K562 (cell line): Measurements from ENCODE around the gene ROBO1. TPM values are rescaled to one million over a fixed set of nuclear protein-coding genes. Genes with fewer than 3 reads are reported as not detected.

Source experiments
- ATAC-seq: fragments of 200-7000 bp; cut with Tn5 transposase; 3 replicates; pipeline ENCODE4 v1.9.1; 2020; ENCODE audit warnings: moderate library complexity
- BruUV-seq: library from RNA; stranded (reverse); fragments of 400-500 nt; replicated peaks from 2 replicates; lab custom pipeline; 2021; lab: Mats Ljungman, UMichigan
- CTCF ChIA-PET: fragments of 300-600 bp; formaldehyde crosslinking; extraction: SDS; loops from one replicate; lab custom pipeline; 2021; ENCODE audit warnings: low intra/inter-chr PET ratio; lab: Yijun Ruan, JAX
- POLR2A ChIA-PET: fragments of 300-600, 350-650 bp; sonication (Branson Sonifier 250); formaldehyde crosslinking; extraction: SDS; loops from one replicate; lab custom pipeline; 2021; ENCODE audit warnings: antibody characterized with exemption, inconsistent platforms; lab: Yijun Ruan, JAX
- DNase-seq, 4 experiments: peaks; one replicate each; pipeline versions ENCODE4 v3.0.0 to v3.0.0-alpha.2; 2011 to 2018; ENCODE audit warnings: low spot score in 3 of 4, mixed read lengths in 3 of 4; ENCODE audit errors: extremely low read depth in 1 of 4
- FAIRE-seq: peaks from 2 replicates; lab custom pipeline; 2011; peaks lifted over from hg19 to GRCh38; lab: Jason Lieb, UNC
- H2AFZ ChIP-seq: 2 replicates; pipeline ENCODE4 v1.6.0; 2011; ENCODE audit warnings: low read depth, low read length, control low read depth, inconsistent platforms
- H3K27ac ChIP-seq: fragments of 200-600 bp; 3 replicates; pipeline ENCODE4 v1.8.0; 2011; ENCODE audit warnings: low read depth, mild to moderate bottlenecking, control low read depth, inconsistent platforms, low read length, moderate library complexity, mixed read lengths; ENCODE audit errors: extremely low read depth
- H3K27me3 ChIP-seq, 2 experiments: fragments of 300-600 bp in 1 of 2; 2 replicates in 1 of 2; 3 replicates in 1 of 2; pipeline versions ENCODE4 v1.6.0 to v1.8.0; 2011; ENCODE audit warnings: inconsistent platforms in 2 of 2, low read length in 2 of 2, mild to moderate bottlenecking in 1 of 2, mixed read lengths in 1 of 2, moderate library complexity in 1 of 2; ENCODE audit not compliant: control insufficient read depth in 2 of 2, insufficient read depth in 2 of 2
- H3K36me3 ChIP-seq: fragments of 300-600 bp; 3 replicates; pipeline ENCODE4 v1.8.0; 2011; ENCODE audit warnings: mild to moderate bottlenecking, low read length, inconsistent platforms; ENCODE audit not compliant: control insufficient read depth, insufficient read depth
- H3K4me1 ChIP-seq, 2 experiments: fragments of 200-600 bp in 1 of 2; replicated peaks in 1 of 2; 2 replicates in 1 of 2; 3 replicates in 1 of 2; pipeline versions ENCODE4 v1.5.1 to v1.8.0; 2011; ENCODE audit warnings: inconsistent platforms in 2 of 2, low read length in 2 of 2, mild to moderate bottlenecking in 1 of 2, mixed read lengths in 1 of 2, moderate library complexity in 1 of 2; ENCODE audit not compliant: control insufficient read depth in 2 of 2, insufficient read depth in 2 of 2
- H3K4me2 ChIP-seq: 2 replicates; pipeline ENCODE4 v1.6.1; 2011; ENCODE audit warnings: low read length, control low read depth, inconsistent platforms, mixed read lengths; ENCODE audit not compliant: insufficient read depth
- H3K4me3 ChIP-seq: fragments of 200-600 bp; sonication (generic), shearing (Covaris generic); 2 replicates; pipeline ENCODE4 v1.5.1; 2016; ENCODE audit warnings: control low read depth, inconsistent platforms
- H3K79me2 ChIP-seq: fragments of 200-600 bp; 3 replicates; pipeline ENCODE4 v1.8.0; 2011; ENCODE audit warnings: low read length, inconsistent platforms; ENCODE audit not compliant: control insufficient read depth, insufficient read depth
- H3K9ac ChIP-seq, 2 experiments: 2 replicates each; pipeline versions ENCODE4 v1.6.0 to v1.6.1; 2011; ENCODE audit warnings: low read depth in 2 of 2, low read length in 2 of 2, control low read depth in 1 of 2, inconsistent platforms in 1 of 2, mild to moderate bottlenecking in 1 of 2, mixed read lengths in 1 of 2; ENCODE audit not compliant: insufficient read depth in 1 of 2
- H3K9me1 ChIP-seq: one replicate; pipeline ENCODE4 v1.6.0; 2011; ENCODE audit warnings: inconsistent platforms, mild to moderate bottlenecking, low read length, moderate library complexity; ENCODE audit not compliant: control insufficient read depth, insufficient read depth
- H3K9me3 ChIP-seq: replicated peaks from 2 replicates; pipeline ENCODE4 v1.5.1; 2011; ENCODE audit warnings: low read depth, low read length, inconsistent platforms; ENCODE audit not compliant: control insufficient read depth, insufficient read depth
- H4K20me1 ChIP-seq: replicated peaks from 2 replicates; pipeline ENCODE4 v1.6.1; 2011; ENCODE audit warnings: low read length, inconsistent platforms, mixed read lengths; ENCODE audit not compliant: control insufficient read depth, insufficient read depth
- CBFB ChIP-seq: sonication (generic); formaldehyde crosslinking; IDR thresholded peaks from 2 replicates; pipeline ENCODE4 v1.4.0; 2020; ENCODE audit warnings: mild to moderate bottlenecking, missing genetic modification reagents
- DACH1 ChIP-seq: fragments of 450-650 bp; IDR thresholded peaks from 2 replicates; pipeline ENCODE4 v1.6.1; 2018; ENCODE audit not compliant: partially characterized antibody
- FOXK2 ChIP-seq, 2 experiments: fragments of 450-650 bp; IDR thresholded peaks in 1 of 2; conservative IDR thresholded peaks in 1 of 2; 2 replicates each; pipeline ENCODE4 v1.6.1; 2016; ENCODE audit warnings: low read depth in 2 of 2, mild to moderate bottlenecking in 1 of 2
- HNRNPK ChIP-seq: fragments of 200-400 bp; formaldehyde crosslinking; IDR thresholded peaks from one replicate; pipeline ENCODE4 v1.6.1; 2018; ENCODE audit warnings: mild to moderate bottlenecking, low read depth, low read length; ENCODE audit not compliant: poor library complexity, severe bottlenecking
- KAT2B ChIP-seq: IDR thresholded peaks from one replicate; pipeline ENCODE4 v1.6.1; 2012; ENCODE audit warnings: low read depth, mild to moderate bottlenecking, control low read depth, inconsistent platforms, low read length, moderate library complexity
- NR0B1 ChIP-seq: fragments of 450-650 bp; IDR thresholded peaks from one replicate; pipeline ENCODE4 v1.6.1; 2018; ENCODE audit warnings: mild to moderate bottlenecking, moderate library complexity; ENCODE audit not compliant: partially characterized antibody
- NUFIP1 ChIP-seq: fragments of 450-650 bp; IDR thresholded peaks from 2 replicates; pipeline ENCODE4 v1.6.1; 2018; ENCODE audit not compliant: partially characterized antibody
- TRIM24 ChIP-seq, 2 experiments: fragments of 450-650 bp; IDR thresholded peaks; 2 replicates each; pipeline ENCODE4 v1.6.1; 2016
- UBTF ChIP-seq, 2 experiments: IDR thresholded peaks; 2 replicates each; pipeline ENCODE4 v1.6.1; 2012; ENCODE audit warnings: improper control_type of control experiment in 2 of 2, low read depth in 2 of 2, low read length in 2 of 2, borderline replicate concordance in 1 of 2
- ZBTB9 ChIP-seq: fragments of 450-650 bp; formaldehyde crosslinking; IDR thresholded peaks from 2 replicates; pipeline ENCODE4 v1.4.0; 2020; ENCODE audit warnings: mild to moderate bottlenecking, moderate library complexity
- in situ Hi-C: fragments of 300-500 bp; cut with MboI; formaldehyde crosslinking; loops from 4 replicates; pipeline ENCODE4 v1.15.0; 2018; ENCODE audit warnings: inconsistent platforms, mixed read lengths
- intact Hi-C: fragments of 100-400 bp; cut with micrococcal nuclease; formaldehyde crosslinking; loops from 2 replicates; pipeline ENCODE4 v1.14.2; 2022
- polyA plus RNA-seq, 8 experiments: library from polyadenylated mRNA; depleted of rRNA in 4 of 8; stranded (reverse) in 5 of 8; unstranded in 3 of 8; fragments of >200 nt; fragmentation: Nextera tagmentation in 2 of 8; fragmentation: Illumina TruSeq in 1 of 8; extraction: Ambion mirVana in 2 of 8; extraction: Trizol in 1 of 8; gene quantifications; 2 replicates each; pipeline versions ENCODE4 v1.2.1 to v1.2.3, GENCODE V29; 2011 to 2014; ENCODE audit warnings: inconsistent platforms in 1 of 8, missing spikeins in 1 of 8
- total RNA-seq, 7 experiments: library from RNA; depleted of rRNA in 6 of 7; stranded (reverse); fragments of >200 nt in 6 of 7; fragmentation: Illumina TruSeq in 2 of 7; extraction: Trizol in 2 of 7; gene quantifications; 2 replicates each; pipeline versions ENCODE4 v1.2.1 to v1.2.3, GENCODE V29; 2011 to 2021; ENCODE audit warnings: low replicate concordance in 1 of 7
- TF ChIP-seq, protein P1 (sequence below): sonication (generic); formaldehyde crosslinking; IDR thresholded peaks from 2 replicates; pipeline ENCODE4 v1.4.0; 2020; ENCODE audit warnings: mild to moderate bottlenecking, missing genetic modification reagents
- TF ChIP-seq, protein P2 (sequence below): fragments of 250-450 bp; sonication (Bioruptor Pico); IDR thresholded peaks from 2 replicates; pipeline ENCODE4 v1.8.0; 2021; ENCODE audit warnings: moderate library complexity, mild to moderate bottlenecking, inconsistent platforms

The ROBO1 gene
- total and polyA plus RNA-seq, 9 of the 15 experiments (the other 6 are each of a cell fraction or from before 2014, with no cell fraction given) = 0.01 to 0.53 (median 0.17) TPM; not detected in 5

- no peak for TF ChIP-seq UBTF (IDR thresholded peaks at IDR 0.05; ENCODE audit: borderline replicate concordance in 1 of 2, low read depth in 2 of 2, low read length in 2 of 2)
These were observed 77.7 kb downstream of the ROBO1 start (continued) for GRCh38 chr3:79690072-79690471.

- no peak overlapping the region for H3K27ac ChIP-seq
- H4K20me1 ChIP-seq = no peaks in the 10 kb centered on the region
- H3K27me3 ChIP-seq = no peaks in the 10 kb centered on the region
- ChIA-PET CTCF (no interaction called here), POLR2A (no interaction called here)
- intact Hi-C loops = no loop called here
- no peaks in the 10 kb centered on the region for H3K9me1 ChIP-seq
- H3K36me3 ChIP-seq = no peaks in the 10 kb centered on the region
- in situ Hi-C loops = no loop called here
- BruUV-seq = no TSS peak
- no peaks in the 10 kb centered on the region for H3K9me3 ChIP-seq
- no peak for DNase-seq
- H2AFZ ChIP-seq = no peak overlapping the region
- no peaks in the 10 kb centered on the region for H3K79me2 ChIP-seq
- H3K4me3 ChIP-seq = no peak overlapping the region
- no peak overlapping the region for H3K9ac ChIP-seq
- no peak for FAIRE-seq
- no peaks in the 10 kb centered on the region for H3K4me1 ChIP-seq
- no peak overlapping the region for H3K4me2 ChIP-seq
- no peak for ATAC-seq
- TF ChIP-seq FOXK2 (conservative IDR thresholded peaks at IDR 0.05 in 1 of 2, IDR thresholded peaks at IDR 0.05 in 1 of 2; ENCODE audit: low read depth in 2 of 2) = no peak
- TF ChIP-seq DACH1 = no peak
- TF ChIP-seq NUFIP1 = no peak
- no peak for TF ChIP-seq NR0B1
- TF ChIP-seq, protein P1, sequence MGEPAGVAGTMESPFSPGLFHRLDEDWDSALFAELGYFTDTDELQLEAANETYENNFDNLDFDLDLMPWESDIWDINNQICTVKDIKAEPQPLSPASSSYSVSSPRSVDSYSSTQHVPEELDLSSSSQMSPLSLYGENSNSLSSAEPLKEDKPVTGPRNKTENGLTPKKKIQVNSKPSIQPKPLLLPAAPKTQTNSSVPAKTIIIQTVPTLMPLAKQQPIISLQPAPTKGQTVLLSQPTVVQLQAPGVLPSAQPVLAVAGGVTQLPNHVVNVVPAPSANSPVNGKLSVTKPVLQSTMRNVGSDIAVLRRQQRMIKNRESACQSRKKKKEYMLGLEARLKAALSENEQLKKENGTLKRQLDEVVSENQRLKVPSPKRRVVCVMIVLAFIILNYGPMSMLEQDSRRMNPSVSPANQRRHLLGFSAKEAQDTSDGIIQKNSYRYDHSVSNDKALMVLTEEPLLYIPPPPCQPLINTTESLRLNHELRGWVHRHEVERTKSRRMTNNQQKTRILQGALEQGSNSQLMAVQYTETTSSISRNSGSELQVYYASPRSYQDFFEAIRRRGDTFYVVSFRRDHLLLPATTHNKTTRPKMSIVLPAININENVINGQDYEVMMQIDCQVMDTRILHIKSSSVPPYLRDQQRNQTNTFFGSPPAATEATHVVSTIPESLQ (CRISPR knock-in tag) = no peak
- TF ChIP-seq KAT2B = no peak
- TF ChIP-seq, protein P2, sequence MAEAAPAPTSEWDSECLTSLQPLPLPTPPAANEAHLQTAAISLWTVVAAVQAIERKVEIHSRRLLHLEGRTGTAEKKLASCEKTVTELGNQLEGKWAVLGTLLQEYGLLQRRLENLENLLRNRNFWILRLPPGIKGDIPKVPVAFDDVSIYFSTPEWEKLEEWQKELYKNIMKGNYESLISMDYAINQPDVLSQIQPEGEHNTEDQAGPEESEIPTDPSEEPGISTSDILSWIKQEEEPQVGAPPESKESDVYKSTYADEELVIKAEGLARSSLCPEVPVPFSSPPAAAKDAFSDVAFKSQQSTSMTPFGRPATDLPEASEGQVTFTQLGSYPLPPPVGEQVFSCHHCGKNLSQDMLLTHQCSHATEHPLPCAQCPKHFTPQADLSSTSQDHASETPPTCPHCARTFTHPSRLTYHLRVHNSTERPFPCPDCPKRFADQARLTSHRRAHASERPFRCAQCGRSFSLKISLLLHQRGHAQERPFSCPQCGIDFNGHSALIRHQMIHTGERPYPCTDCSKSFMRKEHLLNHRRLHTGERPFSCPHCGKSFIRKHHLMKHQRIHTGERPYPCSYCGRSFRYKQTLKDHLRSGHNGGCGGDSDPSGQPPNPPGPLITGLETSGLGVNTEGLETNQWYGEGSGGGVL = no peak
- no peak for TF ChIP-seq ZBTB9 (CRISPR knock-in tag)
- no peak for TF ChIP-seq CBFB (CRISPR knock-in tag)
- TF ChIP-seq TRIM24 (IDR thresholded peaks at IDR 0.05) = no peak
- no peak for TF ChIP-seq HNRNPK
These were observed 82.7 kb downstream of the ROBO1 start for GRCh38 chr3:79685108-79685507.
